ENCODE measurements around the gene MREG.
A peak's percentile ranks its signal among the peaks of the same experiment; 100 is the strongest.

Gene MREG

DNA sequence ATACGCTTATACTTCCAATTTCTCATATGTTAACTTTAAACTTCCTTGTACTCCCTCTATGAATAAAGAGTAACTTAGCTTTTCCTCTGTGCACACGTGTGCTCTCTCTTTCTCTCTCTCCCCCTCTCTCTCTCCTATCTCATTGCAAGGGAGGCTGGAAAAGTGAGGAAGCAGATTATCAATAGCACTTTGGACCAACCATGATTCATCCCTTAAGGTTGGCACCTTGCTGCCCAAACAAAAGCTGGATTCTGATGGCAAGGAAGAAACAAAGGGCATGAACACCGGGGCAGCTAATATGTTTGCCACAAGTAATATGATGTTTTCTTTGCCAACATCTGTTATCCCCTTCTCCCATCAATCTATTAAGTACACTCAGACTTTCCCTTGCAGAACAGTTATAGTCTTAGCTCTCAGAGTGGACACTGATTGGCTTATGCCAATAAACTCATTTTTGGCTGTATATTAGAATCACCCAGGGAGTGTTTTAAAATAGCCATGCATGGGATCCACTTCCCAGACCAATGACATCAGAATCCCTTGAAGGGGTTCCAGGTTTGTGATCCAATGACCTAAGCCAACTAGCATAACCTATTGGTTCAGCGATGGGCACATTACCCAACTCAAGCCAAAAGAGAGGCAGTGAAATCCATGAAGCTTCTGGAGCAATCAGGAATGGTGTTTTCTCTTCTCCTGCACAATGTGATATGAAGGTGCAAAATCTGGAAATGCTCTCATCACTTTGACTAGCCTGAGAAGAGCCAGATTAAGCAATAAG is 60.3 kb downstream of the MREG start:
- no peak for DNase-seq (ENCODE audit: extremely low read depth, low read depth)
- no peak for TF ChIP-seq CTCF (IDR thresholded peaks at IDR 0.05; ENCODE audit: low read depth, low read length)

DNA sequence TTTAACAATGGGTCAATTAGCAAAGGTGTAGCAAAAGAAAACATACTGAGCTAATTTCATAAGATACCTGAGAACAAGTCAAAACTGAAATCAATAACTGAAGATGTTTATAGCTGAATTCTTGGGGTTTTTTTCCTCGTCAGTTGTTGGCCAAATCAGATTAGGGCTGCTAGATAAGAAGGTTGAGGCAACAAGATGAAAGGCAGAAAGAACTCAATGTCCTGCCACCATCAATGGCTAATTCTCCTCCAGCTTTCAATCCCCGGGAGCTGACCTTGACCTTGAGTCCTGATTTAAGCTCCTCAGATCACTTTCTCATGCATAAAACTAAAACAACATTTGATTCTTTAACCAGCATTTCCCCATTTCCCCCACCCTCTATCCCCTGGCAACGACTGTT is 61.8 kb downstream of the MREG start:
- DNase-seq (ENCODE audit: extremely low read depth, low read depth), result no peak
- no peak for TF ChIP-seq CTCF (IDR thresholded peaks at IDR 0.05; ENCODE audit: low read depth, low read length)

- no peak for DNase-seq (ENCODE audit: extremely low read depth, low read depth)
- TF ChIP-seq CTCF (IDR thresholded peaks at IDR 0.05; ENCODE audit: low read depth, low read length), result peak; percentile 54
These were observed 63.4 kb downstream of the MREG start for GRCh38 chr2:215949991-215950404.

- no peak for TF ChIP-seq CTCF (IDR thresholded peaks at IDR 0.05; ENCODE audit: low read depth, low read length)
- no peak for DNase-seq (ENCODE audit: extremely low read depth, low read depth)
These were observed 65.3 kb downstream of the MREG start for GRCh38 chr2:215948051-215948450.

GRCh38 chr2:215946586-215946985 is 66.8 kb downstream of the MREG start:
- DNase-seq (ENCODE audit: extremely low read depth, low read depth), result no peak
- TF ChIP-seq CTCF (IDR thresholded peaks at IDR 0.05; ENCODE audit: low read depth, low read length), result no peak

- no peak for DNase-seq (ENCODE audit: extremely low read depth, low read depth)
These were observed 71.2 kb downstream of the MREG start for GRCh38 chr2:215942194-215942593.

More at GRCh38 chr2:215942194-215942593, 71.2 kb downstream of the MREG start:
- no peak for TF ChIP-seq CTCF (IDR thresholded peaks at IDR 0.05; ENCODE audit: low read depth, low read length)
